Measurements from ENCODE around the gene PDGFC.

The PDGFC gene

GRCh38 chr4:156800463-156800862, 171.1 kb downstream of the PDGFC start:
- no peaks in the 10 kb centered on the region for H3F3A ChIP-seq (ENCODE audit: insufficient read depth, low read length)
- no peak overlapping the region for H2AFZ ChIP-seq (ENCODE audit: low read length)
- no peaks in the 10 kb centered on the region for H3K9me3 ChIP-seq (ENCODE audit: low read length)
- no peak overlapping the region for H3K9ac ChIP-seq (ENCODE audit: low read length)
- no peak overlapping the region for H3K4me2 ChIP-seq (ENCODE audit: low read length)
- H3K79me2 ChIP-seq (ENCODE audit: insufficient read depth, low read length), result no peaks in the 10 kb centered on the region
- H3K27ac ChIP-seq (ENCODE audit: low read depth, low read length, poor library complexity, severe bottlenecking), result no peak overlapping the region
- TF ChIP-seq EZH2 (IDR thresholded peaks at IDR 0.05; ENCODE audit: borderline replicate concordance, low read length), result no peak
- TF ChIP-seq CTCF (IDR thresholded peaks at IDR 0.05; ENCODE audit: low read length), result 0 out of 2 replicates have a peak, but pooled peaks have one; percentile 4
- no peak overlapping the region for H3K4me3 ChIP-seq (ENCODE audit: low read depth, low read length, poor library complexity, severe bottlenecking)
- no peaks in the 10 kb centered on the region for H4K20me1 ChIP-seq (ENCODE audit: insufficient read depth, low read length)
- no peaks in the 10 kb centered on the region for H3K27me3 ChIP-seq (ENCODE audit: insufficient read depth, low read length)
- H3K36me3 ChIP-seq (ENCODE audit: insufficient read depth, low read length), result no peaks in the 10 kb centered on the region
- no peaks in the 10 kb centered on the region for H3K9me2 ChIP-seq (ENCODE audit: low read depth, low read length)
- no peaks in the 10 kb centered on the region for H3K4me1 ChIP-seq (ENCODE audit: insufficient read depth, low read length, severe bottlenecking)

GRCh38 chr4:156799121-156799589, 172.4 kb downstream of the PDGFC start:
- Histone ChIP-seq H3F3A (ENCODE audit: insufficient read depth, low read length) (no peaks in the 10 kb centered on the region), H3K4me1 (ENCODE audit: insufficient read depth, low read length, severe bottlenecking) (no peaks in the 10 kb centered on the region), H3K9me2 (ENCODE audit: low read depth, low read length) (no peaks in the 10 kb centered on the region), H3K4me3 (ENCODE audit: low read depth, low read length, poor library complexity, severe bottlenecking) (no peak overlapping the region), H3K27me3 (ENCODE audit: insufficient read depth, low read length) (no peaks in the 10 kb centered on the region), H4K20me1 (ENCODE audit: insufficient read depth, low read length) (no peaks in the 10 kb centered on the region), H2AFZ (ENCODE audit: low read length) (no peak overlapping the region), H3K4me2 (ENCODE audit: low read length) (no peak overlapping the region), H3K79me2 (ENCODE audit: insufficient read depth, low read length) (no peaks in the 10 kb centered on the region), H3K27ac (ENCODE audit: low read depth, low read length, poor library complexity, severe bottlenecking) (no peak overlapping the region), H3K9me3 (ENCODE audit: low read length) (no peaks in the 10 kb centered on the region), H3K36me3 (ENCODE audit: insufficient read depth, low read length) (no peaks in the 10 kb centered on the region), H3K9ac (ENCODE audit: low read length) (no peak overlapping the region)
- TF ChIP-seq CTCF (IDR thresholded peaks at IDR 0.05; ENCODE audit: low read length) (no peak), EZH2 (IDR thresholded peaks at IDR 0.05; ENCODE audit: borderline replicate concordance, low read length) (no peak)

GRCh38 chr4:156798438-156798837, 173.2 kb downstream of the PDGFC start:
- Histone ChIP-seq H3K27me3 (ENCODE audit: insufficient read depth, low read length) (no peaks in the 10 kb centered on the region), H3K4me1 (ENCODE audit: insufficient read depth, low read length, severe bottlenecking) (no peaks in the 10 kb centered on the region), H3K9me3 (ENCODE audit: low read length) (no peaks in the 10 kb centered on the region), H3K27ac (ENCODE audit: low read depth, low read length, poor library complexity, severe bottlenecking) (no peak overlapping the region), H2AFZ (ENCODE audit: low read length) (no peak overlapping the region), H3K4me3 (ENCODE audit: low read depth, low read length, poor library complexity, severe bottlenecking) (no peak overlapping the region), H4K20me1 (ENCODE audit: insufficient read depth, low read length) (no peaks in the 10 kb centered on the region), H3K9ac (ENCODE audit: low read length) (no peak overlapping the region), H3K4me2 (ENCODE audit: low read length) (no peak overlapping the region), H3K79me2 (ENCODE audit: insufficient read depth, low read length) (no peaks in the 10 kb centered on the region), H3F3A (ENCODE audit: insufficient read depth, low read length) (no peaks in the 10 kb centered on the region), H3K9me2 (ENCODE audit: low read depth, low read length) (no peaks in the 10 kb centered on the region), H3K36me3 (ENCODE audit: insufficient read depth, low read length) (no peaks in the 10 kb centered on the region)
- no peak for TF ChIP-seq CTCF (IDR thresholded peaks at IDR 0.05; ENCODE audit: low read length)
- TF ChIP-seq EZH2 (IDR thresholded peaks at IDR 0.05; ENCODE audit: borderline replicate concordance, low read length), result no peak

Data from OCI-LY1 (cell line).